Right ventricle myocardium superior (tissue), 1 donor: ENCODE measurements around the gene ITGB7. TPM values are rescaled to one million over a fixed set of nuclear protein-coding genes. Genes with fewer than 3 reads are reported as not detected.
A peak's percentile ranks its signal among the peaks of the same experiment; 100 is the strongest.

Experiments used
- ATAC-seq: fragments of 200-7000 bp; cut with Tn5 transposase; one replicate; pipeline ENCODE4 v1.9.1; 2020; ENCODE audit warnings: mild to moderate bottlenecking; ENCODE audit not compliant: poor library complexity
- DNase-seq: peaks from one replicate; pipeline ENCODE4 v3.0.0-alpha.2; 2020
- intact Hi-C: fragments of 100-400 bp; cut with DNase I; formaldehyde crosslinking; loops from one replicate; pipeline ENCODE4 v1.11.2; 2022
- total RNA-seq: library from RNA; stranded (reverse); fragmentation: NEBNext Ultra II Directional; extraction: Animal tissue kit (Norgen Biotek cat#: 25700); gene quantifications from one replicate; pipeline ENCODE4 v1.2.1, GENCODE V29; 2021
- donor health status: DM: no; HTN: yes; CAD: no; lungs with severe emphysema.

ITGB7 gene
- total RNA-seq, 1 donor from 2014 or later: 0.97 TPM

DNA sequence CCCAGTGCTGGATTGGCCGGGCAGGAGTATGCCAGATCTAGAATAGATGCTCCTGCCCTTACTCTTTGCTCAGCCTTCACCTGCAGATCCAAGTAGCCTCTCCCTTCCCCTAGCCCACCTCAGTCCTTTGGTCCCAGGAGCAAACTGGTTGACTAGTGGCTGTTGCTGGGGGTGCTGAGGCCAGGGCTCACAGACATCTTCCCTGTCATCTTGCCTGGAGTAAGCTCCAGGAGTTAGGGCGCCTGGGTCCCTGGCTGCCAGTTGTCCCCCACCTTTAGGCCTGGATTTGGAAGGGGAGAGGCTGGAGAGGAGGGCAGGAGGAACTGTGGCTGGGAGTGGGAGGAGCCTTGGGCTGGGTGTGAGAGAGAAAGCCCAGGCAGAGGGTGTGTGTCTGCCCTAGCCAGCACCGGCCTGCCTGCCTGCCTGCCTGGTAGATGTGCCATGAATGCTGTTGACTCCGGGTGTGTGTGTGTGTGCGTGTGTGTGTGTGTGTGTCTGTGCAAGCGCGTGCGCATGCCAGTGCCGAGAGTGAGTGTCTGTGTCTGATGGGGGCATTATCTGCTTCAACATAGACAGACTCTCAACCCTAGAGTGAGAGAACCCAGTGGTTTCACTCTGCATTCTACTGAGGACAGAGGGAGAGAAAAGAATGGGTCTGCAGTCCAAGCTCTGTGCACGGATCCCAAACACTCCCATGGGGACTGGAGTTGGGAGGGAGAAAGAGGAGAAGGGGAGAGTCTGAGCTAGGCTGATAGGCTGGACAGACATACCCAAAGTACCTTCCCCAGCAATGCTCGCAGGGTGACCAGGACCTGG lies 25.8 kb upstream of the ITGB7 start:
- intact Hi-C loops: no loop called here
- peak; percentile 84 for ATAC-seq
- DNase-seq: peak; percentile 80

DNA sequence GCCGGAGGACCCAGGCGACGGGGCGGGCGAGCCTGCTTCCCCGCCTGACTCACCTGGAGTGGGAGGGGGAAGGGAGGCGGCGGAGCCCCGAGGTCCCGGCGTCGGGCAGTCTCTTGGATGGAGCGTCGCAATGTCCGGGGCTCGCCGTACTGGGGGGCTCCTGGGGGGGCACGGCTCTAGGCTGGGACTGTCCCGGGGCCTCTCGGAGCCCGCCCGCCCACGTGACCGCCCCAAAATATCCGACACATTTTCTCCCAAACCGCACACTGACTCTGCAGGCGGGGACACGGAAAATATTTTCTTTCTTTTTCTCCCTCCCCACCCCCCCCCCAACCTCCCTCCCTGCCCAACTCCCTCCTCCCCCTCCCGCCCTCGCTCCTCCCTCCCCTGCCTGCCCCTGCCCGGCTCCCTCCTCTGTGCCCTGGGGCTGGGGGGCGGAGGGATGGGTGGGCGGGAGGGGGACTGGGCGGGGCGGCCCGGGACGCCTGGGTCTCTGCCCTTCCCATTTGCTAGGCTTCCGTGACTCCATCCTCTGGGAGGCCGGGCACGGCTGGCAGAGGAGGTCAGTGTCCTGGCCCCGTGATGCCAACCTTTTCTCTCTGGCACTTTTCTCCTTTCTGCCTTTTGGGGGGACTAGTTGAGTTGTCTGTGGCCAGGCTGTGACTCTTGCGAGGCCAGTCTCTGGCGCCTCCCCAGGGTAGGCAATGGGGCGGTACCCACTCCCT lies 25.0 kb upstream of the ITGB7 start, which contains the start of gene RARG:
Gene RARG (minus strand): TSS at position 289 of the 725 bp plus-strand sequence. CDS start 4,664 bp downstream, outside the sequence.
- DNase-seq (peak; percentile 70), ATAC-seq (peak; percentile 72)
- intact Hi-C loops: no loop called here

DNA sequence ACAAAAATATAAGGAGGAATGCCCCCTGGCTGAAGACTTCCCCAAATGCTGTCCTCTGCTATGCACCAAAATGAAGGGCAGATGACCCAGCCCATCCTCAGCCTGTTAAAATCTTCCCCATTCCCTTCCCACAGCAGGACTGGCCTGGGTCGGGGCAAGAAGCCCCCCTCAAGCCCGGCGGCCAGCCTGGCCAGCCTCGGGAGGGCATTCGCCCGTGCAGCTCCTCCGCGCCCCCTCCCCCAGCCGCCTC lies 24.5 kb upstream of the ITGB7 start:
- intact Hi-C loops: no loop called here
- ATAC-seq (no peak), DNase-seq (peak; percentile 46)

DNA sequence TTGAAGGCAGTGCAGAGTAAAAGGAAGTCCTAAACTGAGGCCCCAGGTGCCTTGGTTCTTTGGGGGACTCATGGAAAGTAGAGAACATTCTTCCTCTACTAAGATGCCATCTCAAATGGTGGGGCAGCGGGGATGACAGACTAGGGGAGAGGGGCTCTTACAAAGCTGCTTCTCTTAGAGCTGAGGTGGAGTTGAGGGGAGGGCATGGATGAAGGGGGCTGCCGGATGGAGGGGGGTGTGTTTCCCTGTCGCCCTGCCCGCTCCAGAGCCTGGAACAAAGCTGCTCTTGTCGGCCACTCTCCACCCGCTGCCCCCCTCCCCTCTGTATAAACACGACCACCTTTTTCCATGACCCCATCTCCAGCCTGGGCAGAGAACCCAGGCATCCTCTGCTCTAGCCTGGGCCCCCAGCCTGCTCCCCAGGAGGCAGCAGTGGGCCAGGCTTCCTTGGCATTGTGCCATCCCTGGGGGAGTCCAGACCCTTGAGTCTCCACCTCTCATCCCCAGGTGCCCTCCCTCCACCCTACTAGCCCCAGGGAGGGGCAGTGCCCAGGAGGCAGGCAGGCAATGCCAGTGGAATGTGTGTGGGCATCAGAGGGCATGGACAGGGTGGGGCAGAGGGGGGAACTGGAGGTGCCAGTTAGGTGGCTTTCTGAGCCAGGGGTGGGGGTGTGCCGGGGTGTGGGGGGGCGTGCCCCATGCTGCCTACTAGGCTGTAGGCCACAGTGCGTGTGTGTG lies 23.2 kb upstream of the ITGB7 start:
- ATAC-seq: no peak
- intact Hi-C loops: no loop called here
- peak; percentile 32 for DNase-seq

DNA sequence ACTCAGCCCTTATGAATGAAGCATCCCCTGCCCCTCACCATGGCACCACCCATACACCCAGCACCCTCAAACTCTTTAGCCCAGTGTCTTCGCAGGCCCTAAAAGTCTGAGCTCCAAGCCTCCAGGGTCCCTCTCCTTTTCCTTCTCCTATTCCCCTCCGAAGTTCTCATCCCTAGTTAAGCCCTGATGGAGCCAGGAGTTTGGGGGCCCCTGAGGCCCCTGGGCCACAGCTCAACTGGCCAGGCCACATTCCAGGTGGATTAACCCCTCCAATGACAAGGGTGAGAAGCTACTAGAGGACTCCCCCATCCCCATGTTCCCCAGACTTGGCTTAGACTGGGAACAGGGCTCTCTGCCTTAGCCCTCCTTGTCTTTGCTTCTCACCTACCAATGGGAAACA lies 22.4 kb upstream of the ITGB7 start:
- ATAC-seq (no peak), DNase-seq (peak; percentile 1)
- intact Hi-C loops: no loop called here

DNA sequence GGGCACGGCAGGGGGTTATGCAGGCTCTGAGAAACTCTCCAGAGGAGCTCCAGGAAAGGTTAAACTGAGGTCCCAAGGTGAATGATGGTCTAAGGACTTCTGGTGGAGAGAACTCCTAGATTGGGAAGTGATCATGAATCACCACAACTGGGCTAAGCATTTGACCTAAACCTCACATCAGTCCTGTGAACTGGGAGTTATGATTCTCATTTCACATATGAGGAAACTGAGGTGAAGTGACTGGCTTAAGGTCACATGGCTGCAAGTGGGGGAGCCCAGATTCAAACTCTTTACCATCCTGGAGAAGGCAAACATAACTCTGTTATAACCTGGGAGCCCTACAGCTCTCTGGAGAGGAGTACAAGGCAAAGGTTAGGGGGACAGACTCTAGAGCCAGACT lies 20.8 kb upstream of the ITGB7 start:
- intact Hi-C loops: no loop called here
- DNase-seq: no peak
- ATAC-seq: no peak

DNA sequence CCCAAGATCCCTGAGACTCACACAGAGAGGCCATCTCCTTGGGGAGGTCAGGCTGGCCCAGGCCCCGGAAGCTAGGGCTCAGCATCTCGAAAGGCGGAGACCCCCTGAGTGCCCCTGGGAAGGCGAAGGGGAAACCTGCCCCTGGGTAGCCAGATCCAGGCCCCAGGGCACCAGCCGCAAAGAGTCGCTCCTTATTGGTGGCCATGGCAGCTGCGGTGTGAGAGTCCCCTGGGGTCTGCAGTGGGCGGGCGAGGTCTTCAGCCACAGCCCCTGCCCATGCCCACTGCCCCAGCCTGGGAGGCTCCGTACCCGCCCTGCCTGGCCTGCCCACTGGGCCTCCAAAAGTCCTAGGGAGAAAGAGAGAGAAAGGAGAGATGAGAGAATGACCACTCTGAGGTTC lies 20.3 kb upstream of the ITGB7 start:
- intact Hi-C loops: no loop called here
- no peak for ATAC-seq

DNA sequence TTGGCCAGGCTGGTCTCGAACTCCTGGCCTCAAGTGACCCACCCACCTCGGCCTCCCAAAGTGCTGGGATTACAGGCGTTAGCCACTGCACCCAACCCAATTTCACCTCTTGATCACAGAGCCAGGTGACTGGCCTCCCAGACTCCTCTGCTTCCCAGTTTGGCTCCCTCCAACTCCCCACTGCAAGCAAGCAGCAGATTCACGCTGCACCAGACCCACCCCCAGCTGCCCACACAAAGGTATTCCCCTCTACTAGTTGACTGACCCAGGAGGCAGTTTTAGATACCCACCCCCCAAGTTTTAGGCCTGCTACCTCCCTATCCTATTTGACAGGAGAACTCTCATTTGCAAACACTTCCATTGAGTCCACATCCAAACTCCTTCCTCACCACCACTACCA lies 19.8 kb upstream of the ITGB7 start:
- ATAC-seq (no peak), DNase-seq (peak; percentile 8)
- intact Hi-C loops: no loop called here

More for the DNA sequence above, 20.3 kb upstream of the ITGB7 start:
- DNase-seq: peak; percentile 32

DNA sequence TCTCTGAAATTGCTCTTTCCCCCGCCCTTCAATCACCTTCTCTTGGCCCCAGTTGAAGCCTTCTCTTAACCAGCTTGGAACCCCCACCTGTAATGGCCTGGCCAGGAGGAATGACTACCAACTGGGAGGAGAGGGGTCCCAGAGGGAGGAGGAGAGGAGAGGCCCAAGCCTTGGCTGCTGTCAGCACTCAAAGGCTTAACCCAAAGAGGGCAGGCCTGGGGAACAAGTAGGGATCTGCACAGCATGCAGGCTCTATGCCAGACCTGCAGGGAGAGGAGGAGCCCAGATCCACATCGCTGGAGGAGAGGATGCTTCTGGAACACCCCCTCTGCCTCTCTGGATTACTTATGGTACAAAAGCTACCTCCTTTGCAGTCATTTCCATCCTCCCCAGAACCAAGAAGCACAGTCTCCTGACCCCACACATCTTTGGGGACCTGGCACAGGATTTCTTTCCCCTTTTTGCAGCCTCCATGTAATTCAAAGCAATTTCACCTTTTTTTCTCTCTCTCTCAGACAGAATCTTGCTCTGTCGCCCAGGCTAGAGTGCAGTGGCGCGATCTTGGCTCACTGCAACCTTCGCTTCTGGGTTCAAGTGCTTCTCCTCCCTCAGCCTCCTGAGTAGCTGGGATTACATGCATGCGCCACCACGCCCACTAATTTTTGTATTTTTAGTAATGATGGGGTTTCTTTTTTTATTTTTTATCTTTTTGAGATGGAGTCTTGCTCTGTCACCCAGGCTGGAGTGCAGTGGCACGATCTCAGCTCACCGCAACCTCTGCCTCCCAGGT lies 18.8 kb upstream of the ITGB7 start:
- no peak for ATAC-seq
- peak; percentile 19 for DNase-seq
- intact Hi-C loops: no loop called here

DNA sequence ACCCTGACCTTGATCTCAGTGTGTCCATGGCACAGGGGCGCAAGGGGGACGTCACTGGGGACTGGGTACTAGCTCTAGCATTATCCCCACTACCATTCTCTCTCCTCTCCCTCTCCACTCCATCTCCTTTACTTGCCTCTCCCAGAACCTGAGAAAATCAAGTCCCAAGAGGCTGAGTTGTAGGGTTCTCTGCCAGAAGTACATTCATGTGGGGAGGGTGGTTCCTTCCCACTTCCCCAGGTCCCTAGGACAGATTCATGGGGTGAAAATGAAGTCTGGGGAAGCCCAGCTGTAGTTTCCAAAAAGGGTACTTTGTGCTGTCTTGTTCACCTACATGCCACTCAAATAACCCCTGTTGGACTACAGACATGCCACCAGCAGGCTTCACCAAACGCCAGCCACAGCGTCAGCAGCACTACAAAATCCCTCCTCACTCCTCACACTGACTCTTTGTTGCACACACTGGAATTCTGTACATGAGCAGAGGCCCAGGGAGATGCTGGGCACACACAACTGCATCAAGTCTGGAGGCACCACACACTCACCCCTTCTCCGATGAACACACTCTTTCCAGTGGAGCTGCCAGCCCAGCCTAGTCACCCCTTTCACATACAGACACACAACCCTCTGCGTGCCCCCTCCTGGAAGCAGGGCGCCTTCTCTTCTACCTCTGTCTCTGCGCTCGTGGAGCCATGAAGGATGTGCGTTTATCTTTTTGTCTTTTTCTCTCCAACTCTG lies 18.0 kb upstream of the ITGB7 start:
- ATAC-seq: no peak

DNA sequence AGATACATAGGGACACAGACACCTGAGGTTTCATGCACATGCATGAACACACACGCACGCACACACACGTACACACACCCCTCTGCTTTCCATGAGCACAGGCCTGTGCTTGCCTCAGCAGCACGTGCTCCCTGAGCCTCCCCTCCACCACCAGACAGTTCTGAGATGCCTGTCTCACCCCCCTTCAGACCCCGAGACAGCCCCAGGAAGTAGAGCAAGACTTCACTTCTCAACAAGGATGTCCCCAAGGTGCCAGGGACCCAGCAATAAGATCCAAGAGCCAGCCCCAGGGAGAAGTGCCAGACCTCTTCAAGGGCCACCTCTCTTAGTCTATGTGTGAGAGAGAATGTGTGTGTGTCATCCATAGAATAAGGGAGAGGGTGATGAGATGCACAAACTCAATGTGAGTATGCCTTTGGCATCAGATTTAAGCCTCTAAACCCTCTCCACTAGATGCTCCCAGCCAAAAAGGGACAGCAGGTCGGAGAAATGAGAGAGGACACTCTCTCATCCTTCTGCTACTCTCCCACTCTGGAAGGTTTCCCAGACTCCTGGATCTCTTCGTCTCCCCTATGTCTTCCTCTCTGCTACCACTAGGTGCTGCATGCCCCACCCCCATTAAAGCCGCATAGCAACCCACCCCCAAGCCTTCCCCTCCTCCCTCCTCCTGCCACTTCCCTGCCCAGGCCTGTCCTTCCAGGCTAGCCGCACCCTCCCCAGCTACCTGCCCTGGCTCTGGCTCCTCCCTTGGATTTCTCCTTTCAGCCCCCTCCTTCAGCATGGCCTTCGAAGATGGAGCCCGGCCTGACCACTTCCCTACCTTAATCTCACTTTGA lies 17.2 kb upstream of the ITGB7 start:
- ATAC-seq: no peak
- intact Hi-C loops: no loop called here
- peak; percentile 29 for DNase-seq

More for the DNA sequence above, 18.0 kb upstream of the ITGB7 start:
- intact Hi-C loops: no loop called here
- DNase-seq: peak; percentile 11

DNA sequence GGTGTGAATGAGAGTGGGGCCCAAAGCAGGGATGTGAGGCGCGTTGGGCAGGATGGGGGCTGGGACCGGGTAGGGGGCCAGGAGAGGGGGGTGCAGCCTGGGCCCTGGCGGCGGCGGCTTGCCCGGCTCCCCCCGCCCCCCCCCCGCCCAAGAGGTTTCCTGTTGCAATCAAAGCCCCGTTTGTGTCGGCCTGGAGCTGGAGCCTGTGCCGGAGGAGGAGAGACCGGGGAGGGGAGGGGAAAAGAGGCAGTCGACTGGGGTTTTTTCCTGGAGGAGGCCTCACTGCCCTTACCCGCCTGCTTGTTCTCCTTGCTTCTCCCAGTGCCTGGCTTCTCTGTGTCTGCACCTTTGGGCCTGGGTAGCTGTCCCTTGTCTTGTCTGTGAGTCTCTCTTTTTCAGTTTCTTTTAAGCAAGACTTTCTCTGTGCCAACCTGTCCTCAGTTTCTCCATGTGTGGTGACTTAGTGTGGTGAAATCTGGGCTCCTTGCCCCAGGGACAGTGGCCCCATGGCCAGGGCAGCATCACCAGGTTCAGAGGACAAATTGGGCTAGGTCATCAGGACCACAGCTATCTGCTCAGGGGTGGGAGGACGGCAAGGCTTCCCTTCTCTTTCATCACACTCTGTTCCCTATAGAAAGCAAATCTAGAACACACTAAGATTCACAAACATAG lies 16.5 kb upstream of the ITGB7 start:
- ATAC-seq (no peak), DNase-seq (peak; percentile 61)
- intact Hi-C loops: no loop called here

DNA sequence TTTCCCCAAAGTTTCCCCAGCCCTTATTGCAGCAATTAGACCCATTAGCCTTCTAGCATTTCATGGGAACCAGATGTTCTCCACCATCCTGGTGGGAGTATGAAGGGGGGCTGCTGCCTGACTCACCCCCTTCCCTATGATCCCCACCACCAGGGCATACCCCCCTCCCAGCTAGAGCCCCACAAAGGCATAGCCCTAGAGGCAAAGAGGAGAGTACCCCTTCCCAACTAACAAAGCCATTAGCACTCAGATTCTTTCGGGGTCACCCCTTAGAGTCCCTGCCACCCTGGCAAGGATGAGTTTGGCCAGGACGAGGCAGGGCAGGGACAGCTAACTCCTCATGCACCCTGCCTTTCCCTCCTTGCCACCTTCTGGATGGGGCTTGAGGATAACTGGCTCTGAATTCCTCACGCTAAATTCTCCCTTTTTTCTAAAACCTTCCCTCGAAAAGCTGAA lies 15.8 kb upstream of the ITGB7 start:
- no peak for ATAC-seq
- peak; percentile 22 for DNase-seq
- intact Hi-C loops: no loop called here

DNA sequence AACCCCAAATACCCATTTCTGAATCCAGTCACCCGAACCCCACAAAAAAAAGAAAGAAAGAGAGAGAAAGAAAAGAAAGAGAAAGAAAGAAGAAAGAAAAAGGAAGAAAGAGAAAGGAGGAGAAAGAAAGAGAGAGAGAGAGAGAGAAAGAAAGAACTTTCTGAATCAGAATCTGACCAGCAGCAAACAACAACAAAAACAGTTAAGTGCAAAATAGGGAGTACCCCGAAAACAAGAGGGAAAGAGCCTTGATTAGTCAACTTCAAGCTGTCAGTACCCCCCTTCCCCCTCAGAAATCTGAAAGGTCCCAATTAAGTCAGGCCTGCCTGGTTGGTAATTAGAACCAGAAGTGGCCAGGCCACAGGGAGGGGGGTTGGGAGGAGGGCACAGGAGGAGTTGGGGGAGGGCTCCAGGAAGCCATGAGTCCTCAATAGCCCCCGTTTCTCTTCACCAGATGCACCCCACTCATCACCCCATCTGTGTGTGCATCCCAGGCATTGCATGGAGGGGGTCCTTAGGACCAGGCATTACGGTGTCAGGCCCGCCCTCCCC lies 15.2 kb upstream of the ITGB7 start:
- intact Hi-C loops: no loop called here
- DNase-seq (peak; percentile 12), ATAC-seq (no peak)

DNA sequence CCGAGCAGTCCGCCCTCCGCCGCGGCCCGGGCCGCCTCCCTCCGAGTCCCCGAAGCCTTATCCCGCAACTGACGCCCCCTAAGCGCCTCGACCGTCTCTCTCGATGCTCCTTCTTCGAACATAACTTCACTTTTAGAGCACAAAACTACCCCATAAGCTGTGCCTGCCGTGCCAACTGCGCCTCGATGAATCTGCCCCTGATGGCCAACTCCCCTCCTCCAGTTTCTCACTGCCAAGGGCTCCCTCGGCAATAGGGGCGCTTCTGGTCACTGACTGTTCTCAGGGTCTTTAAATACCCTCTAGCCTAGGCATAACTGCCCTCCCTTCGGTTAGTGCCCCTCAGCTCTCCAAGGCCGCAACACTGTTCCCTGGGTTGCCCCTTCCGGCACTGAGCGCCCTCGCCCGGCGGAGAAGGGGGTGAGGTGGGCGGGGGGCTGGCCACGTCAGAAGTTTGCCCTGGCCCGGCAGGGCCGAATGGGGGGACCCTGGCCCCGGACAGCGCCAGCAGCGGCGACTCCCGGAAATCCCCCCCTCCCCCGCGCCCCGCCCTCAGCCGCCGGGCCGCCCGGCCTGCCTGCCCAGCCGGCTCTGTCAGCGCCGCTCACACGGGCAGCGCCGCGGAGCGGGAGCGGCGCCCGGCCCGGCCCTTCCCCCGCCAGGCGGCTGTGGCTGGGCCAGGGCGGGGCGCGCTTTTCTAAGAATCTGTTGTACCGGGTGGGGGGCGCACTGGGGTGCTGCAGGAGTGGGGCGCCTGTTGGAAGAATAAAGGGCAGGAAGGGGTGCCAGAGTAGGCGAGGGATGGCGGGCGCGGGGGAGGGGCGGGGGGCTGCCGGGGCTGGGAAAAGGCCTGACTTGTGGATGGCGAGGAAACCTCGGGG lies 14.4 kb upstream of the ITGB7 start:
- peak; percentile 64 for ATAC-seq
- intact Hi-C loops: no loop called here
- peak; percentile 82 for DNase-seq
